Measurements from ENCODE around the gene PRIMPOL. TPM values are rescaled to one million over a fixed set of nuclear protein-coding genes. Genes with fewer than 3 reads are reported as not detected.

PRIMPOL gene
- total RNA-seq, 1 donor = 19.9 TPM

- TF ChIP-seq CTCF (IDR thresholded peaks at IDR 0.05; ENCODE audit: insufficient read depth, low read depth, low read length) = no peak
- no peak overlapping the region for H3K4me3 ChIP-seq (ENCODE audit: low read depth, low read length)
- no peak for DNase-seq (ENCODE audit: low read depth)
These were observed 32.4 kb downstream of the PRIMPOL start for GRCh38 chr4:184681916-184682315.

DNA sequence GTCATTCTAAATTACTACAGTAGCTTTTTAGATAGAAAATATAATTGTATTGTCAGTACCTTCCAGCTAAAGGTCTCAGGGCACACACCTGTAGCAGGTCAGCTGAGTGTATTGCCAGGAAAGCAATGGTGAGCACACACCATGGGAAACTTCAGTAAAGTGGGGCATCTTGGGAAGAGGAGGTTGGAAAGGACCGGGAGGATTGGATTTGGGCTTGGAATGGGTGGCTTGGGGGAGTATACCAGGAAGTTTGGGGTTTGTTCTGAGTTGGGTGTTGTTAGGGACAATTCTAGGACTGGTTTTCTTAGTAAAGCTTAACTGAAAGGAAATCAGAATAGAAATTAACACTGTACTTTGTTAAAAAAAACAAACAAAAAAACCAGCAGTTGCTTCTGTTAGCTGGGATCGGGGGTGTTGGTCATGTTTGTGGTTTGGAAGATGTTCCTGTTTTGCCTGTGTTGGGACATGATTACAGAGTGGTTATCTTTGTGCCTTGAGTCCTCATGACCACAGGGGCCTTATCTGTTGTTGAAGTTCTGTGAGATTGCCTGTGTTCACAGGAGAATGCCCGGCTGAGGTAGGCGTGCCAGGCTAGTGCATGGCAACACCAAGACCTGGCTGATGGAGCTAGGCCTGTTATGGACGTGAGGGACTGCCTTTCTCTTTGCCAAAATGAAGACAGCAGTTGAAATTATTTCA lies 35.1 kb downstream of the PRIMPOL start:
- no peak for TF ChIP-seq CTCF (IDR thresholded peaks at IDR 0.05; ENCODE audit: insufficient read depth, low read depth, low read length)

DNA sequence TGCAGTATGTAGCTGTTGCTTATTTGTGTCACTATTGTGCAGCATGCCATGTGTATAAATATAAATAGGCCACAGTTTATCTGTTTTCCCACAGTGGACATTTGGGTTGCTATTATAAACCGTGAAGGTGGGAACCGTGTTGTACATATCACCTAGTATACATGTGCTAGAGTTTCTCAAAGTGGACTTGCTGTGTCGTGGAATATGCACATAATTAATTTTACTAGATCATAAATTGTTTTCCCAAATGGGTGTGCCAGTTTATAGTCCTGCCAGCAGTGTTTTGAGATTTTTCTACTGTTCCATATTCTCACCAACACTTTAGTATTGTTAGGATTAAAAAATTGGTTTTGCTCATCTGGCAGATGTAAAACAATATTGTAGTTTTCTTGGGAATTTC lies 38.5 kb downstream of the PRIMPOL start:
- no peak for DNase-seq (ENCODE audit: low read depth)
- no peak for TF ChIP-seq CTCF (IDR thresholded peaks at IDR 0.05; ENCODE audit: insufficient read depth, low read depth, low read length)
- H3K4me3 ChIP-seq (ENCODE audit: low read depth, low read length) = no peak overlapping the region

More for the DNA sequence above, 35.1 kb downstream of the PRIMPOL start:
- peak; percentile 69 for DNase-seq (ENCODE audit: low read depth)
- no peak overlapping the region for H3K4me3 ChIP-seq (ENCODE audit: low read depth, low read length)

- peak; percentile 66 for DNase-seq (ENCODE audit: low read depth)
- no peak overlapping the region for H3K4me3 ChIP-seq (ENCODE audit: low read depth, low read length)
- TF ChIP-seq CTCF (IDR thresholded peaks at IDR 0.05; ENCODE audit: insufficient read depth, low read depth, low read length) = no peak
These were observed 38.9 kb downstream of the PRIMPOL start for GRCh38 chr4:184688447-184688846.

DNA sequence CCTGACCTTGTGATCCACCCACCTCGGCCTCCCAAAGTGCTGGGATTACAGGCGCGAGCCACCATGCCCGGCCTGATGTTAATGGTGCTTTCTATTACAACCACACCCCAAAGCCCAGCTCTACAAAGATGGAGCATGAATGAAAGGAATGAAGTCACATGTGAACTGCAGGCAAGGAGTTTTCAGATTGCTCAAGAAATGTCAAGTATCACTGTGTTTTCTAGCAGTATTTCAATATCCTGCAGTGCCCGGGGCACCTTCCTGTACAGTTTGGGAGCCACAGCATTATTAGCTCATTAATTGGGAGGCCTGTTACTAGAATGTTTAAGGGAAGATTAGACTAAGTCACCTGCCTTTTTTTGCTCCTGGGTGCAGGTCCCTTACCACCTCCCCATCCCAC lies 40.1 kb downstream of the PRIMPOL start:
- no peak for DNase-seq (ENCODE audit: low read depth)
- H3K4me3 ChIP-seq (ENCODE audit: low read depth, low read length) = no peak overlapping the region
- no peak for TF ChIP-seq CTCF (IDR thresholded peaks at IDR 0.05; ENCODE audit: insufficient read depth, low read depth, low read length)

DNA sequence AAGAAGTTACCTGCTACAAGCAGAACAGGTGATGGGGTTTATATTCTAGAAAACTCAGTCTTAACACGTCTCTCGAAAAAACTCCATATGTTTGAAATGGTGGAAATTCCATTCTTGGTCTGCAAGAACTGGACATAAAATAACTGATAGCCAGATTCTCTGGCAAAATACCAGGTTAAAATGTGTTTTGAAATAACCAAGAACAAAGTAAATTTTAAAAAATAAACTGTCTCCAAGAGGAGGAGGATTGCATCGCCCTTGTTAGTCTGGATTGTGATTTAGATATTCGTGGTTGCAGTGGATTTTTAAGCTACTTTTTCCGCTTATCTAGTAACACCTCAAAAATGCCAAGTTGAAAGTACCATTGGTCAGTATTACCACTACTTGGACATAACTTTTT lies 43.5 kb downstream of the PRIMPOL start:
- H3K4me3 ChIP-seq (ENCODE audit: low read depth, low read length) = no peak overlapping the region
- DNase-seq (ENCODE audit: low read depth) = peak; percentile 40
- no peak for TF ChIP-seq CTCF (IDR thresholded peaks at IDR 0.05; ENCODE audit: insufficient read depth, low read depth, low read length)

Data from fibroblast of villous mesenchyme (primary cell).